ENCODE results near the gene RANBP3L.
"Not testable (repeated sequence)": the region's sequence is repeated elsewhere in the genome, so short reads cannot be mapped to it uniquely, and the experiment has no call there.

The RANBP3L gene

GRCh38 chr5:36202521-36202961 lies 99.2 kb downstream of the RANBP3L start:
- DNase-seq, result no peak

- DNase-seq, result no peak
Measured at GRCh38 chr5:36200513-36200912, 101.2 kb downstream of the RANBP3L start.

- DNase-seq, result no peak
Measured at GRCh38 chr5:36199620-36200019, 102.1 kb downstream of the RANBP3L start.

- not testable (repeated sequence) for DNase-seq
Measured at GRCh38 chr5:36198783-36199182, 102.9 kb downstream of the RANBP3L start.
